ENCODE measurements around the gene WDCP.

WDCP gene

DNA sequence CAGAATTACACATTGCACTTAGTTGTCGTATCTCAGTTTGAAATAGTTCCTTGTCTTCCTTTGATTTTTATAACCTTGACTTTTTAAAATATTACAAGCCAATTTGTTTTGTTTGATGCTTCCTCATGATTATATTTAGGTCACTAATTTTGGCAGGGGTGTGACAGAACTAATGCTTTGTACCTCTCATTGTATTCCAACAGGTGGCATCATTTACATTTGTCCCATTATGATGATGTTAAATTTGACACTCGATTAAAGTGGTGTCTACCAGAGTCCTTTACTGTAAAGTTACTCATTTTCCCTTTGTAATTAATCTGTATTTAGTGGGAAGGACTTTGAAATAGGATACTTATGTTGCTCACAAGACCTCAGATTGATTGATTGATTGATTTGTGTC is 58.8 kb downstream of the WDCP start:
- DNase-seq, result no peak

All from stimulated activated CD4-positive, alpha-beta T cell treated with anti-CD3 and anti-CD28 coated beads, Interleukin-4, amount 100 ng/mL, for 24 hours (primary cell).